Measurements from ENCODE around the gene IMMP2L.

IMMP2L gene

DNA sequence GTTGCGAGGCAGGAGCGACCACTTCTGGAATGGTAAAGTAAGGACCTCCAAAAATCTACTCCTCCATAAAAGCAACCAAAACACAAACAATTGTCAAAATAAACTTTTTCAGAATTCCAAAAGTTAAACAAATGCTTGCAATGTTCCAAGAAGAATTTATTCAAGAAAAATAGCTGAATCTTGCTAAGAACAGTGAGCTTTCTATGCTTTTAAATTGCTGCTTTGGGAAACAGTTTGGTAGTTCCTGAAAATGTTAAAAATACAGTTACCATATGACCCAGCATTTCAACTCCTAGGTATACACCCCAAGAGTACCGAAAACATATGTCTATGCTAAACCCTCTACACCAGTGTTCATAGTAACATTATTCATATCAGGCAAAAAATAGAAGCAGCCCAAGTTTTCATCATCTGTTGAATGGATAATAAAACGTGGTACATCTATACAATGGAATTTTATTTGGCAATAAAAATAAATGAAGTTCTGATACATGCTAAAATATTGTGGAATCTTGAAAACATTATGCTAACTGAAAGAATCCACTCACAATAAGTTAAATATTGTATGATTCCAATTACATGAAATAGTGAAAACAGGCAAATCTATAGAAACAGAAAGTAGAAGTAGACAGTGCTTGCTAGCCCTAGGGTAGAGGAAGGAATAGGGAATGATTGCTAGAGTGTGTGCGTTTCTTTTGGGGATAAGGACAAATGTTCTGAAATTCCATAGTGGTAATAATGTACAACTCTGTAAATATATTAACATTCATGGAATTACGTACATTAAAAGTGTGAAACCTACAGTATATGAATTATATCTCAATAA is 414.4 kb downstream of the IMMP2L start:
- no peak for DNase-seq (ENCODE audit: low spot score)

GRCh38 chr7:111146136-111146535 is 416.2 kb downstream of the IMMP2L start:
- no peak for DNase-seq (ENCODE audit: low spot score)

- no peak for DNase-seq (ENCODE audit: low spot score)
These were observed 416.8 kb downstream of the IMMP2L start for GRCh38 chr7:111145472-111145871.

DNA sequence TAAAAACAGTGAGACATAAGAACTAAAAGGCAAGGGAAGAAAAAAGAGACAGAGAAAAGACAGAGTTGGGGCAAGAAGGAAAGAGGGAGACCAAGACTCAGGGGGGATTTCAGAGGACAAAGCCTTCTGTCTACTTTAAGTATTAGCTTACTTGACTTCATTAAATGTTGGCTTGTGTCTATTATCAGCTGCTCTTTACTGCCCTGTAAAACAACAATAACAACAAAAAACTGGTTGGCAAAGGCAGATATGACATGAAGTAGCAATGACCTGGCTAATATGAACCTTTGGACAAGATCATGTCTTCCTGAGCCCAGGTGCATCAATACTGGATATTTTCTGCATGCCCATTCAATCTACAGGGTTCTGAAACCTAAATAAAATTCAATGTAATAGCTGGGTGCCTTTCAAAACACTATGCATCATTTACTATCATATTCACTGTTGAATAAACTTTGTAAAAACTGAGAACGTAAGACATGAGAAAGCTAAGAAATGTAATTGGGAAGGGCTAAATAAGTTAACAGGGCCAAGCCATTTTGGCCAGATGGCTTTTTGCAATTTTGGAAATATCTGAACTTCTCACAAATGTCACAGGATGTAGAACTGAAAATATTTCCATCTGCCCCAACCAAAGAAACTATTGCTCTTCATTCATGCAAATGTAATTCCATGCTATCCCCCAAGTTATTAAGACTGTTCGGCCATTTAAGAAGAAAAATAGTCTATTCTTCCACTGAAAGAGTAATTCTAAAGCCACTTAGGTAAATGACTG is 422.0 kb downstream of the IMMP2L start:
- DNase-seq (ENCODE audit: low spot score) = no peak

DNA sequence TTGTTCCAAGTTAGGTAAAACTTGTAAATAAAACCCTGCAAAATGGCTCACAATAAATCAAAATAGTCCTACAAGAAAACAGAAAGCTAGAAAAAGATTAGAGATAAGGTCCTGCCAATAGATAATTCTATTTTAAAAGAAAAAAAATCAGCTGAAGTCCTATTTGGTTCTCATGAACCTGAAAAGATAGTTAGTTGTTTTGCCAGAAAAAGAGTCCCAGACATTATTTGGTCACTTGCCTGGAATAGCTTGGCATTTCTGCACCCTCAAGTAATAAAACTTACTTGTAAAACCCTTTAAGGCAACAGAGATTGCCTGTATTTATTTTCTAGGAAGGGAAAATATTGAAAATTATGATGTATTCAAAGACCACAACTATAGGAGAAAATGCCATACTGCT is 423.7 kb downstream of the IMMP2L start:
- DNase-seq (ENCODE audit: low spot score) = no peak

- DNase-seq (ENCODE audit: low spot score) = peak; percentile 19
These were observed 424.1 kb downstream of the IMMP2L start for GRCh38 chr7:111138193-111138569.

GRCh38 chr7:111137296-111138192 is 424.7 kb downstream of the IMMP2L start:
- no peak for DNase-seq (ENCODE audit: low spot score)

GRCh38 chr7:111132833-111133232 is 429.5 kb downstream of the IMMP2L start:
- DNase-seq (ENCODE audit: low spot score) = no peak

GRCh38 chr7:111129435-111129834 is 432.9 kb downstream of the IMMP2L start:
- no peak for DNase-seq (ENCODE audit: low spot score)

- no peak for DNase-seq (ENCODE audit: low spot score)
These were observed 435.3 kb downstream of the IMMP2L start for GRCh38 chr7:111126987-111127386.

DNA sequence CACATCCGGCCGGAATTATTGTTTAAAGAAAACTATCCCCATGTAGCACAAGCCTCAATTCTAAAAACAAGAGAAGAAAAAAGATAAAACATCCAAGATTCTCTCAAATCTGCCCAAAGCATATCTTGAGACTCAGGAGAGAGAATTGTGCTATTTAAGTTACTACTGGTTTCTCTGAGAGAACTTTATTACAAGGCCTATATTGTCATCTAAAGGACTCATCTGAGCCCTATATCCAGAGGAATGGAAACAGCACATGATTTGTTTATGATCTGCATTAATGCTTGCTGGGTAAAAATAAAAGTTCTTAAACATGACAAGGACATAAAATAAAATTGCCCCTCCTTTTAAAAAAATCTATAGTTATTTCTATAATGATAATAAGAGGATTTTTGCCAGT is 446.3 kb downstream of the IMMP2L start:
- DNase-seq (ENCODE audit: low spot score) = no peak

DNA sequence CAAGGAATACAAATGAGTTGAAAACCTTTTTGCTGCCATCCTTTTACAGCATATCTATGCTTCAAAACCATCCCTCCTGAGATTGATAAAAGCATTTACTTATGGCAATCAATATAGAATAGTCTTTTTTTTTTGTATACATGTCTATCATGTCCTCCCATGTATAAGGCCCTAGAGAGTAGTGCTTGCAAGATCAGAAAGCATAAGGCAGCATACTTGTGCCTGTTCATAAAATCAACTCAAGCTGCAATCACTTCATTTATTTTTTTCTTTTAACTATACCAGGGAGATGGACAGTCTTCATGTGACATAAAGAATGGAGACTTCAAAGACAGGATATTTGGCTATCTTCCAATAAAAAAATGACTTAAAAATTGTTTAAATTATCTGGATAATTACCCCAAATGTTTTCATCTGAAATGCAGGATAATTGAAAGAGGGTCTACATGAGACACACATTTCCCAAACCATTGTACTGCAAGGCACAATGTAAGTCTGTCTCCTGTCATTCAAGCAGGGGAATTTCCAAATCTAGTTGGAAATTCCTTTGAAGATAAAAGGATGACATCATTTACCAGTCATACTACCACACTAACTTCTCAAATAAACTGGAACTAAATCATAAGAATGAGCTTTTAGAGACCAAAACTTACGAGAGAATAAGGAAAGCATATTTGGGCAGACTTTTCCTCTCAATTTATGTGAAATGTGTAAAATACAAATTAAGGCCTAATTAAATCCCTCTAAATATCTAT is 448.9 kb downstream of the IMMP2L start:
- no peak for DNase-seq (ENCODE audit: low spot score)

- no peak for DNase-seq (ENCODE audit: low spot score)
These were observed 449.9 kb downstream of the IMMP2L start for GRCh38 chr7:111112439-111112838.

GRCh38 chr7:111108496-111108895 is 453.8 kb downstream of the IMMP2L start:
- no peak for DNase-seq (ENCODE audit: low spot score)

- no peak for DNase-seq (ENCODE audit: low spot score)
These were observed 454.3 kb downstream of the IMMP2L start for GRCh38 chr7:111108000-111108399.

GRCh38 chr7:111107579-111107978 is 454.7 kb downstream of the IMMP2L start:
- DNase-seq (ENCODE audit: low spot score) = no peak

GRCh38 chr7:111105269-111105668 is 457.0 kb downstream of the IMMP2L start:
- no peak for DNase-seq (ENCODE audit: low spot score)

DNA sequence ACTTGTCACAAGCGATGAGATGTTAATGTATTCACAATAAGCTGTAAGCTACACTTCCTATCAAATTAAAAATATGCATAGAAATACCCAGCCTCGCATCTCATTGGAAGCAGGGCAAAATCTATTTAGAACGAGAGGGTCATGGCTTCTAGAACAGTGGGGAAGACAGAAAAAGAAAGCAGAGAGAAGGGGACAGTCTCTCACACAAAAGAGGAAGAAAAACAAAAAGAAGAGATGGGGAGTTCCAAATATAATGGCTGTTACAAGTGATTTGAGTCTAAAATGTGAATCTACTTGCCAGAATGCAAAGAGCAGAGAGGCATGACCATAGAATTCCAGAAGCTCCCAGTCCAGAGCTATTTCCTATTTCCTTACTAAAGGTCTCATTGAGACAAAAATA is 457.6 kb downstream of the IMMP2L start:
- no peak for DNase-seq (ENCODE audit: low spot score)

DNA sequence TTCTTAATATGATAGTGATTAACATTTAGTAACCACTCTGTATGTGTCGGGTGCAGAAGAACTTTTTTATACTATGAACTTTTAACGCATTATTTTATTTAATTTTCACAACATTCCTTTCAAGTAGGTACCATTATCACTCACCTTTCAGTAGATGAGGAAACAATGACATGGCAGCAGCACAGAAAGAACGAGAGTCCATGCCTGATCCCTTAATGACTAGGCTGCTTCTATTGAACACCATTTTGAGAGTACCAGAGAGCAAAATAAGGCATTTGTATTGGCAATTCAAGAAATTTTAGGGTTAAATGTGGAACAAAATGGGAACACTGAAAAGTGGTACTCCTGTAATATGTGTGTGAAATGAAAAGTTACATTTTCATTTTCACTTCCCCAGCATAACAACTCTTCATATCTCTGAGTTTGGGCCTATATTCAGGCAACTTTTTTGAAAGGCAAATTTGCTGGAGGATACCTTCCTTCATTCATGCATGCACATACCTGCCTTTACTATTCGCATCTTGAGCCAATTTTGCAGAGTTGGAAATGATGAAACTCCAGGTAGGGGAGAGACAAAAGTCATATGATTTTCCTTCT is 458.5 kb downstream of the IMMP2L start:
- DNase-seq (ENCODE audit: low spot score) = no peak

DNA sequence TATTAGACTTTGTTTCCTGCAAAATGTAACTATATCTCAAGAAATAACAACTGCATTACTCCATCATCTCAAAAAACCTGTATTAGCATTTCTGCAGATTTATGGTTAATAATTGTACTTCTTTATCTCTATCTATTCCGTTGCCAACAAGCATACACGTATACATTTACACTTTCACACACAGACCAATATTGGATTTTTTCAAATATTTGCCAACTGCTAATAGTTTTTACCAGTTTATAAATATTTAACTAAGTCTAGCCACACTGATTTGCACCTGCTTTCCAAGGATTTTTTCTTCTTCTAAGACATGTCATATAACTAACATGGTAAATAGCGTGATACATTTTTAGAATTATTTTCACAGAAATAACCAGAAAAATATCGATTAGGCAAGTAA is 459.2 kb downstream of the IMMP2L start:
- DNase-seq (ENCODE audit: low spot score) = no peak
